Calu3 (cell line): ENCODE data around the gene CST8. TPM values are rescaled to one million over a fixed set of nuclear protein-coding genes. Genes with fewer than 3 reads are reported as not detected.

Source experiments
- BruUV-seq: library from RNA; stranded (reverse); fragments of 400-500 nt; replicated peaks from 2 replicates; lab custom pipeline; 2021; lab: Mats Ljungman, UMichigan
- CTCF ChIA-PET: fragments of 300-600 bp; sonication (Branson Sonifier 250); formaldehyde crosslinking; loops from one replicate; lab custom pipeline; 2022; ENCODE audit warnings: antibody characterized with exemption; lab: Charles Lee
- DNase-seq: peaks from one replicate; pipeline ENCODE4 v3.0.0; 2022
- H3K27ac Mint-ChIP-seq: one replicate; pipeline ENCODE4 v1.8.0; 2022; ENCODE audit warnings: mixed read lengths; ENCODE audit not compliant: unreplicated experiment
- H3K27me3 Mint-ChIP-seq: one replicate; pipeline ENCODE4 v1.8.0; 2022; ENCODE audit warnings: mixed read lengths; ENCODE audit not compliant: unreplicated experiment
- H3K36me3 Mint-ChIP-seq: one replicate; pipeline ENCODE4 v1.8.0; 2022; ENCODE audit warnings: mild to moderate bottlenecking, moderate library complexity, mixed read lengths; ENCODE audit not compliant: insufficient read depth, unreplicated experiment
- H3K4me1 Mint-ChIP-seq: one replicate; pipeline ENCODE4 v1.8.0; 2022; ENCODE audit warnings: mild to moderate bottlenecking, low read depth, mixed read lengths; ENCODE audit not compliant: unreplicated experiment
- H3K4me3 Mint-ChIP-seq: one replicate; pipeline ENCODE4 v1.8.0; 2022; ENCODE audit warnings: mild to moderate bottlenecking, low read depth, moderate library complexity, mixed read lengths; ENCODE audit not compliant: unreplicated experiment
- H3K9me3 Mint-ChIP-seq: one replicate; pipeline ENCODE4 v1.8.0; 2022; ENCODE audit warnings: low read depth, mixed read lengths; ENCODE audit not compliant: unreplicated experiment
- CTCF ChIP-seq: fragments of 200-600 bp; IDR thresholded peaks from one replicate; pipeline ENCODE4 v1.8.0; 2022; ENCODE audit warnings: antibody characterized with exemption; ENCODE audit not compliant: unreplicated experiment
- intact Hi-C: fragments of 100-400 bp; cut with micrococcal nuclease; formaldehyde crosslinking; loops from one replicate; pipeline ENCODE4 v1.10.0; 2022; ENCODE audit not compliant: unreplicated experiment
- total RNA-seq: library from RNA; stranded (reverse); gene quantifications from 2 replicates; pipeline ENCODE4 v1.2.3, GENCODE V29; 2022

The CST8 gene
- total RNA-seq, 1 experiment from 2014 or later, result not detected

GRCh38 chr20:23513164-23513563 is 22.2 kb downstream of the CST8 start:
- CTCF ChIA-PET, result no interaction called here
- Mint-ChIP-seq H3K4me3 (no peak overlapping the region), H3K4me1 (no peaks in the 10 kb centered on the region), H3K27ac (no peak overlapping the region), H3K36me3 (no peaks in the 10 kb centered on the region), H3K27me3 (no peaks in the 10 kb centered on the region), H3K9me3 (no peaks in the 10 kb centered on the region)
- no peak for TF ChIP-seq CTCF
- DNase-seq, result no peak
- no TSS peak for BruUV-seq
- intact Hi-C loops, result no loop called here

- no peak overlapping the region for H3K4me3 Mint-ChIP-seq
- H3K4me1 Mint-ChIP-seq, result no peaks in the 10 kb centered on the region
- H3K27me3 Mint-ChIP-seq, result no peaks in the 10 kb centered on the region
- no TSS peak for BruUV-seq
- CTCF ChIA-PET, result no interaction called here
- H3K27ac Mint-ChIP-seq, result no peak overlapping the region
- H3K9me3 Mint-ChIP-seq, result no peaks in the 10 kb centered on the region
- H3K36me3 Mint-ChIP-seq, result no peaks in the 10 kb centered on the region
- DNase-seq, result no peak
- no peak for TF ChIP-seq CTCF
- intact Hi-C loops, result no loop called here
Measured at GRCh38 chr20:23514848-23515247, 23.9 kb downstream of the CST8 start.

GRCh38 chr20:23515250-23515939 is 24.5 kb downstream of the CST8 start:
- DNase-seq, result no peak
- Mint-ChIP-seq H3K4me3 (no peak overlapping the region), H3K27ac (no peak overlapping the region), H3K36me3 (no peaks in the 10 kb centered on the region), H3K27me3 (no peaks in the 10 kb centered on the region), H3K4me1 (no peaks in the 10 kb centered on the region), H3K9me3 (no peaks in the 10 kb centered on the region)
- CTCF ChIA-PET, result no interaction called here
- TF ChIP-seq CTCF, result no peak
- intact Hi-C loops, result no loop called here
- no TSS peak for BruUV-seq

GRCh38 chr20:23517719-23518118 is 26.8 kb downstream of the CST8 start:
- Mint-ChIP-seq H3K4me3 (no peak overlapping the region), H3K36me3 (no peaks in the 10 kb centered on the region), H3K27ac (no peak overlapping the region), H3K27me3 (no peaks in the 10 kb centered on the region), H3K9me3 (no peaks in the 10 kb centered on the region), H3K4me1 (no peaks in the 10 kb centered on the region)
- BruUV-seq, result no TSS peak
- no peak for TF ChIP-seq CTCF
- intact Hi-C loops, result no loop called here
- CTCF ChIA-PET, result no interaction called here
- DNase-seq, result no peak
